Fibroblast of pulmonary artery (primary cell): ENCODE data around the gene CCRL2.

ENCODE experiments used
- DNase-seq: peaks from one replicate; pipeline ENCODE4 v3.0.0-alpha.2; 2010; ENCODE audit warnings: low read depth
- H3K4me3 ChIP-seq: replicated peaks from 2 replicates; pipeline ENCODE4 v1.5.1; 2011; ENCODE audit warnings: low read depth, mild to moderate bottlenecking, control low read depth, low read length, moderate library complexity
- CTCF ChIP-seq: IDR thresholded peaks from 2 replicates; pipeline ENCODE4 v1.5.1; 2011; ENCODE audit warnings: mild to moderate bottlenecking, control low read depth, low read length, inconsistent platforms; ENCODE audit errors: missing control alignments

The CCRL2 gene

GRCh38 chr3:46371519-46372340 lies 35.3 kb upstream of the CCRL2 start:
- TF ChIP-seq CTCF: no peak
- no peak overlapping the region for H3K4me3 ChIP-seq
- DNase-seq: no peak

- peak; percentile 51 for TF ChIP-seq CTCF
- peak; percentile 27 for DNase-seq
- no peak overlapping the region for H3K4me3 ChIP-seq
These were observed 34.3 kb upstream of the CCRL2 start for GRCh38 chr3:46372492-46373359.

DNA sequence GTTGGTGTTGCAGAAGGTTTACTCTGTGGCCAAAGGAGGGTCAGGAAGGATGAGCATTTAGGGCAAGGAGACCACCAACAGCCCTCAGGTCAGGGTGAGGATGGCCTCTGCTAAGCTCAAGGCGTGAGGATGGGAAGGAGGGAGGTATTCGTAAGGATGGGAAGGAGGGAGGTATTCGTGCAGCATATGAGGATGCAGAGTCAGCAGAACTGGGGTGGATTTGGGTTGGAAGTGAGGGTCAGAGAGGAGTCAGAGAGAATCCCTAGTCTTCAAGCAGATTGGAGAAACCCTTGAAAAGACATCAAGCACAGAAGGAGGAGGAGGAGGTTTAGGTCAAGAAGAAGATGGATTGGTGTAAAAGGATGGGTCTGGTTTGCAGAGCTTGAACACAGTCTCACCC lies 32.3 kb upstream of the CCRL2 start:
- no peak overlapping the region for H3K4me3 ChIP-seq
- no peak for DNase-seq
- TF ChIP-seq CTCF: no peak

- no peak overlapping the region for H3K4me3 ChIP-seq
- TF ChIP-seq CTCF: no peak
- DNase-seq: no peak
These were observed 31.8 kb upstream of the CCRL2 start for GRCh38 chr3:46375218-46375617.

- TF ChIP-seq CTCF: no peak
- no peak overlapping the region for H3K4me3 ChIP-seq
- no peak for DNase-seq
These were observed 31.2 kb upstream of the CCRL2 start for GRCh38 chr3:46375814-46376213.

DNA sequence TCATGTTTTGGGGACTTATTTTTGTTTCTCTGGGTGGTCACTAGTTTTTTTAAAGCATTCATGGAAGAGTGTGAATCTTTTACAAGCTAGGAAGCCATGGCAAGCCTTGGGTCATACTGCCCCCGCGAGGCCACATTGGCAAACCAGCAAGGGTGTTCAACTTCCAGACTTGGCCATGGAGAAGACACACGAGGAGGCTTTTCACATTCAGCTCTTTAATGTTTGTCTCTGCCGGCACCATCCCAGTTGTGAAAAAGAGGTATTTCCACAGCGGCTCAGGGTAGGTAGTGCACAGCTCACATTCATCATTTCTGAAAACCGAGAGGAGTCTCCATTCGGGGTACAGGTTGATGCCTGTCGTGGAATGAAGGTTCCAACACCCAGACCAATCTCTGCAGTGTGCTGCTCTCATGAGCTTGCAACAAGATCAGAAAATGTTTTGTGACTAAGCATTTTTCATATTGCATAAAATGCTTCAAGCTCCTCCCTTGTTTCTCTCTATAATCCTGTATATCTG lies 28.6 kb upstream of the CCRL2 start:
- H3K4me3 ChIP-seq: no peak overlapping the region
- peak; percentile 62 for DNase-seq
- peak; percentile 77 for TF ChIP-seq CTCF
